GM12872 (cell line): ENCODE results near the gene TNFRSF18.

Experiments
- TF ChIP-seq, protein P1 (sequence below): IDR thresholded peaks from 3 replicates; pipeline ENCODE4 v1.5.1; 2011; ENCODE audit warnings: low read depth, mild to moderate bottlenecking, low read length, moderate library complexity; ENCODE audit not compliant: insufficient read depth

The TNFRSF18 gene

DNA sequence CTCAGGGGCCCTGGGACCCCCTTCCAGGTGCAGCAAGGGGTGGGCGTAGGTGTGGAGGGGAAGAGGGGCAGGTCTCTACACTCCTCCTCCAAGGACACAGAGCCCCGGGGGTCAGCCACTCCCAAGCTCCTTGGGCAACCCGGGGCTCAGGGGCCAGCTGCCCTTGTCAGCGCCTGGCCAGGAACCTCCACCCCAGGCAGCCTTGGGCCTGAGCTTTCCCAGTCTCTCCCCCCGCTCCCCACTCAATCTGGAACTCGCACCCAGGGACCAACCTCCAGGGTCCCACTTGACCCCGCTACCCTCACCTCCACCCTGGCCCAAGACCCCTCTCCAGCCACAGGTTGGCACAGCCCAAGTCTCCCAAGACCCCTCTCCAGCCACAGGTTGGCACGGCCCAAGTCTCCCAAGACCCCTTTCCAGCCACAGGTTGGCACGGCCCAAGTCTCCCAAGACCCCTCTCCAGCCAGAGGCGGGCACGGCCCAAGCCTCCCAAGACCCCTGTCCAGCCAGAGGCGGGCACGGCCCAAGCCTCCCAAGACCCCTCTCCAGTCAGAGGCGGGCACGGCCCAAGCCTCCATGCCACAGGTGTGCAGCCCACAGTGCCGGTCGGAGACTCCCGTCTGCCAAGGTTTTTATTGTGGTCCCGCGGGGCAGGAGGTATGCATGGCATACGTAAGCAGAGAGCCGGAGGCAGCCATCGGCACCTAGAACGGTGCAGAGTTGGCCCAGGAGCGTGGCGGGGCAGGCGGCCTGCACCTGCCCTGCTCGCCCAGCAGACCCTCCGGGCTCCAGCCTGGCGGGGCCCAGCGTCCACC lies 4.5 kb upstream of the TNFRSF18 start:
- TF ChIP-seq, protein P1, sequence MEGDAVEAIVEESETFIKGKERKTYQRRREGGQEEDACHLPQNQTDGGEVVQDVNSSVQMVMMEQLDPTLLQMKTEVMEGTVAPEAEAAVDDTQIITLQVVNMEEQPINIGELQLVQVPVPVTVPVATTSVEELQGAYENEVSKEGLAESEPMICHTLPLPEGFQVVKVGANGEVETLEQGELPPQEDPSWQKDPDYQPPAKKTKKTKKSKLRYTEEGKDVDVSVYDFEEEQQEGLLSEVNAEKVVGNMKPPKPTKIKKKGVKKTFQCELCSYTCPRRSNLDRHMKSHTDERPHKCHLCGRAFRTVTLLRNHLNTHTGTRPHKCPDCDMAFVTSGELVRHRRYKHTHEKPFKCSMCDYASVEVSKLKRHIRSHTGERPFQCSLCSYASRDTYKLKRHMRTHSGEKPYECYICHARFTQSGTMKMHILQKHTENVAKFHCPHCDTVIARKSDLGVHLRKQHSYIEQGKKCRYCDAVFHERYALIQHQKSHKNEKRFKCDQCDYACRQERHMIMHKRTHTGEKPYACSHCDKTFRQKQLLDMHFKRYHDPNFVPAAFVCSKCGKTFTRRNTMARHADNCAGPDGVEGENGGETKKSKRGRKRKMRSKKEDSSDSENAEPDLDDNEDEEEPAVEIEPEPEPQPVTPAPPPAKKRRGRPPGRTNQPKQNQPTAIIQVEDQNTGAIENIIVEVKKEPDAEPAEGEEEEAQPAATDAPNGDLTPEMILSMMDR, result no peak

DNA sequence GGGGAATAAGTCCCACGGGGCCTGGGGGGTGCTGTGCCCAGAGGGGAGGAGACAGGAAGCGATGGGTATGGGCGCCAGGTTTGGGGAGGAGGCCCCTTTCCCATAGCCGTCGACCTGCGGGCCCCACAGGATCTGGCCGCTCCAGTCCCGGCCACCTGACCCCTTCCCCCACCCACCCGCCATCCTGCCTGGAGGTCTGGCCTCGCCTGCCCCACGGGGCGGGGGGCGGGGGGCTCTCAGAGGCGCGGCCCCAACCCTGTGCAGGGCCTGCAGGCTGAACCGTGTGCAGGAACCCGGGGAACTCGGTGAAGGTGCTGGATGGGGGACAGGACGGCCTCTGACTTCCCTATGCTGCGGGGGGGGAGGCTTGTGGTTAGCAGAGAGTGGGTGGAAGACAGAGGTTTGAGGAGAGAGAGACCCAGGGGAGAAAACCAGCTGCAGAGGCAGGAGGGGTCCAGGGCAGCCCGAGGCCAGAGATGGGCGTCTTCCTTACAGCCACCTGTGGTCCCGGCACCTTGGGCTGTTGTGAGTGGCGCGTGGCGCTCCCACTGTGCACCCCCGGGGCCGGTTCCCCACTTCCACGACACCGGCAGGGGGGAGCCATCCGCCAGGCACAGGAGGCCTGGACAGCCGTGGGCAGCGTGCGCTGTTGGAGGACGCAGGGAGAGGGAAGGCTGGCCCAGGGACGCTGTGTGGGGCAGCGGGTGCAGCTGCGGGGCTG lies 2.5 kb upstream of the TNFRSF18 start:
- TF ChIP-seq, protein P1, result no peak

DNA sequence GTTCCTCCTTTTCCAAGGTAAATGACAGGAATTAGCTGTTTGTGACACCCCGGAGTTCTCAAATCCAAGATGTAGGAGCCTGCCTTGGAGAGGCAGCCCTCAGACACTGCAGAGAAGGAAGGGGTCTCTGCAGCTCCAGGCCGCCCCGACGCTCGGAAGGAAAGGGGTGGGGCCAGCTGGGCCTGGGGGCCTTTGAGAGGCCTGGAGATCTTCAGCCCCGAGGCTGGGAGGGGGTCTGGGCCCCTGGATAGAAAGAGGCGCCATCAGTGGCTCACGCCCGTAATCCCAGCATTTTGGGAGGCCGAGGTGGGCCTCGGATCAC lies 1.1 kb upstream of the TNFRSF18 start:
- TF ChIP-seq, protein P1, result no peak

DNA sequence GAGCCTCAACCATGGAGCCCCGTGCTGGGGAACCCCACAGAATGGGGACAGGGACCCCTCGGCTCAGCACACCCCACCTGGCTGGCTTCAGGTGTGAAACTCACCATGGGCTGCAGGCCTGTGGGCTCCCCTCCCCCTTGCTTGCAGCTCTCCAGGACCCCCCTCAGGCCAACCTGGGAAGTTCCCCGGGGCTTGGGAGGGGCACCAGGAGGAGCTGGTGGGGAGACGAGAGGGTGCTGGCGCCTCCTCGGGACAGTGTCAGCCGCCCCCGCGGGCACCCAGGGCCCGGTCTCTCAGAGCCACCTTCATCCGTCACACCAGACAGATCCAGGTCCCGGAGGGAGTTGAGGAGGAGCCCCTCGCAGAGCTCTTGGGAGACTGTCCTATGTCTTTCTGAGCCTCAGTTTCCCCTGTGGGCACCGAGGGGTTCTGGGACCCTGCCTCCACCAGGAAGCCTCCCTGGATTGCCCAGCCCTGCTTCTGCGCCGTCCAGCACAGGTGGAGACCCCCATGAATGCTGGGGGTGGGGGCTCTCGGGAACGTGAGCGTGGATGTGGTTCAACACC lies 657 bp upstream of the TNFRSF18 start:
- TF ChIP-seq, protein P1, result 0 out of 3 replicates have a peak, but pooled peaks have one; percentile 10

DNA sequence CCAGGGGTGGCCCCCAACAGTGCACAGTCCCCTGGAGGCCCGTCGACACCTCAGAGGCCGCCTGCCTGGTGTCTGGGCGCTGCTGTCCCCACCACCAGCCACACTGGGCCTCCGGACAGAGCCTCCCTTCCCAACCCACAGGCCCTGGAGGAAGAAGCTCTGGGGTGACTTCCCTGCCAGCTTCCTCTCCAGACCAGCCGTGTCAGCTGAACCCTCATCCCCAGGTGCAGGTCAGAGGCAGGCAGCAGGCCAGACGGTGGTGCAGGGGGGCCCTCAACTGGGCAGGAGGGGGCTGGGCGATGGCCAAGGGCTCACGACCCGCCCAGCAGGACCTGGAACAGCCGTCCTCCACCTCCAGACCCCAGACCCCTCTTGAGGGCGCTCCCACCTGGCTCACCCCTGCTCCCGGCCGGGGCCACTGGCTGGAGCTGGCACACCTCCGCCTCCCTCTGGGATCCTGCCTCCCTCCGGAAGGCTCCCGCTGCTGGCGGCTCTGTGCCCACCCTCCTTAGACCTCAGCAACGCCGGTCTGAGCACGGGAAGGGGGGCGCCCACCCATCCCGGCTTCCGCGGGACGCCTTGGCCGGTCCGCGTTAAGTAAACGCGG lies 520 bp downstream of the TNFRSF18 start:
- TF ChIP-seq, protein P1, result no peak

DNA sequence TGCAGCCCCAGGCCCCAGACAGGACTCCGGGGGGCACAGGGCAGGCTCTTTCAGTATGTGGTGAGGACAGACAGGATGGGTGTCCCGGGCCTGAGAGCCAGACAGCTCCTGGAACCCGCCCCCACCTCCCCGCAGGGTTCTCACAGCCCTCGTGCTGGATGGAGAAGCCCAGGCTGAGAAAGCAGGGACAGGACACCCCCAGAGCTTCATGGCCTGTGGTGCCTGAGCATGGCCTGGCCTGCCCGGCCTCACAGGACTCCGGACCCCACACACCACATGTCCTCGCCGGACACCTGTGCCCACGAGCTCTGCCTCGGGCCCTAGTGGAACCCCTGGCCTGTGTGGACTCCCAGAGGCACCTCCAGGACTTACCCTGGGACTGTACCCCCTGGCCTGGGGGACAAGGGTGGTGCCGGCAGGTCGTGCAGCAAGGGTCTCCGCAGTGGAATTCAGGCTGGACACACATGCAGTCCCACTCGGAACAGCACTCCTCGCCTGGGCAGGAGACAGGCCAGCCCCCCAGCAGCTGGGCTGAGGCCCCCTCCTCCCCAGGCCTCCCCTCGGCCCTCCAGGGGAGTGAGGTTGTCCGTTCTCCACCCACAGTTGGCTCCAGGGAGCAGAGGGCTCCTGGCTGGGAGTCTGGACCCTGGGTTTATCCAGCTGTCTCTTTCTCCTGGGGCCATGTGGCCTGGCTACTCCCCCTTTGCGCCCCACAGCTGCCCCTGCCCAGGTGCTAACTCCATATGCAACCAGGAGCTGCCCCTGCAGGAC lies 1.2 kb downstream of the TNFRSF18 start:
- TF ChIP-seq, protein P1, result no peak
